Natural killer cell treated with Interleukin-12 subunit alpha and Interleukin-12 subunit beta and Interleukin-15 and Interleukin-18, amount 100 ng/mL, for 72 hours (primary cell): Measurements from ENCODE around the gene ZHX3. TPM values are rescaled to one million over a fixed set of nuclear protein-coding genes. Genes with fewer than 3 reads are reported as not detected.

Experiments
- ATAC-seq, 2 donors: fragments of 150-1000 bp; cut with Tn5 transposase in 1 of 2; sonication (Bioruptor Pico), chemical (Tn5 transposase) in 1 of 2; 2 replicates each; pipeline ENCODE4 v1.10.0; 2021
- DNase-seq: peaks from one replicate; pipeline ENCODE4 v3.0.0; 2022; ENCODE audit warnings: low spot score
- H3K27ac Mint-ChIP-seq, 2 donors: 1 replicate in 1 of 2; 2 replicates in 1 of 2; pipeline ENCODE4 v1.8.0; 2022; ENCODE audit warnings: mixed read lengths in 2 of 2, mild to moderate bottlenecking in 1 of 2, moderate library complexity in 1 of 2
- H3K27me3 Mint-ChIP-seq, 2 donors: 1 replicate in 1 of 2; 2 replicates in 1 of 2; pipeline ENCODE4 v1.8.0; 2022; ENCODE audit warnings: mixed read lengths in 2 of 2
- H3K36me3 Mint-ChIP-seq: one replicate; pipeline ENCODE4 v1.8.0; 2022; ENCODE audit warnings: mixed read lengths
- H3K4me1 Mint-ChIP-seq, 2 donors: 1 replicate in 1 of 2; 2 replicates in 1 of 2; pipeline ENCODE4 v1.8.0; 2022; ENCODE audit warnings: low read depth in 2 of 2, mixed read lengths in 2 of 2, mild to moderate bottlenecking in 1 of 2
- H3K4me3 Mint-ChIP-seq: one replicate; pipeline ENCODE4 v1.8.0; 2022; ENCODE audit warnings: mixed read lengths
- H3K9me3 Mint-ChIP-seq: 2 replicates; pipeline ENCODE4 v1.8.0; 2022; ENCODE audit warnings: mixed read lengths
- total RNA-seq, 2 donors: library from RNA; stranded (reverse); gene quantifications; one replicate each; pipeline ENCODE4 v1.2.3, GENCODE V29; 2022

Gene ZHX3
- total RNA-seq, 2 donors from 2014 or later = 7.6 to 21.6 TPM

DNA sequence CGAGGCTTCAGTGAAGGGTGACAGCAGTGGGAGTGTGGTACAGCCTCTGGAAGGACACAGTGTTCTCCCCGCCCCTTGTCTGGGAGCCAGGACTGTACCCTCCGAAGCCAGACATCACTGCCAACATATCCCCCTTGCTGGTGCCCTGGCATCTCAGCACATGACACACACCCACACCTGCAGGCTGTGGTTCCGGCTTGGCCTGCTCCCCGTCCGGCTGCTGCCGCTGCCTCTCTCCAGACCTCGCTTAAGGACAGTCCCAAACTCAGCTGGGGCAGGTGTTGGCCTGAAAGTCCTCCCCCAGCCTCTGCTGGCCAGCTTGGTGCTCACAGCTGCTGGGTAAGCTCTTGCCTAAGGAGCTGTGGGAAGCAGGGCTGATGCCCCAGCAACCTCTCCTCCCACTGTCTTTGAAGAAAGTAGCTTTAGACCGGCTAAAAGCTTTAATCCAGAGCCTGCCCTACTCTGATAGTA lies 42.0 kb upstream of the ZHX3 start:
- H3K4me1 Mint-ChIP-seq = no peaks in the 10 kb centered on the region
- DNase-seq (no peak), ATAC-seq (no peak)
- no peaks in the 10 kb centered on the region for H3K9me3 Mint-ChIP-seq
- peaks cover 0 to under 1% of the 10 kb centered on the region in 2 donors for H3K27me3 Mint-ChIP-seq
- no peak overlapping the region for H3K4me3 Mint-ChIP-seq
- no peaks in the 10 kb centered on the region for H3K36me3 Mint-ChIP-seq
- no peak overlapping the region for H3K27ac Mint-ChIP-seq

DNA sequence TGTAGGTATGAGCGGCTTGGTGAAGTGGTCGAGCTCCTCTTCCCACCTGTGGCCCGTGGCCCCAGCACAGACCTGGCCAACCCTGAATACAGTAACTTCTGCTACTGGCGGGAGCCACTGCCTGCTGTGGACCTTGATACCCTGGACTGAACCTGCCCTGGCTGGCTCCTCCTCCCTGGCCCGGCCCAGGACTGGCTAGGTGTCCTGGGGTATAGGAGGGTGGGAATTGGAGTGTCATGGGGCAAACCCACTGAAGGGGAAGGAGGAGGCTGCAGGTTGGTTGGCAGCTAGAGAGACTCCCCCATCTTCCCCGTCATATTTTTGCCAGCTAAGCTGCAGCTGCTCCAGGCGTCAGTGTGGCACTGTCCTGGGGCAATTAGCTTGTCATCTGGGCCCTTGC lies 41.2 kb upstream of the ZHX3 start:
- ATAC-seq (no peak), DNase-seq (no peak)
- Mint-ChIP-seq H3K4me1 (no peaks in the 10 kb centered on the region), H3K27ac (no peak overlapping the region), H3K4me3 (no peak overlapping the region), H3K9me3 (no peaks in the 10 kb centered on the region), H3K36me3 (no peaks in the 10 kb centered on the region), H3K27me3 (no peaks in the 10 kb centered on the region)

GRCh38 chr20:41358230-41358629 lies 40.7 kb upstream of the ZHX3 start:
- Mint-ChIP-seq H3K4me3 (no peak overlapping the region), H3K27me3 (no peaks in the 10 kb centered on the region), H3K36me3 (no peaks in the 10 kb centered on the region), H3K9me3 (no peaks in the 10 kb centered on the region), H3K27ac (no peak overlapping the region), H3K4me1 (no peaks in the 10 kb centered on the region)
- DNase-seq = no peak
- ATAC-seq = no peak

DNA sequence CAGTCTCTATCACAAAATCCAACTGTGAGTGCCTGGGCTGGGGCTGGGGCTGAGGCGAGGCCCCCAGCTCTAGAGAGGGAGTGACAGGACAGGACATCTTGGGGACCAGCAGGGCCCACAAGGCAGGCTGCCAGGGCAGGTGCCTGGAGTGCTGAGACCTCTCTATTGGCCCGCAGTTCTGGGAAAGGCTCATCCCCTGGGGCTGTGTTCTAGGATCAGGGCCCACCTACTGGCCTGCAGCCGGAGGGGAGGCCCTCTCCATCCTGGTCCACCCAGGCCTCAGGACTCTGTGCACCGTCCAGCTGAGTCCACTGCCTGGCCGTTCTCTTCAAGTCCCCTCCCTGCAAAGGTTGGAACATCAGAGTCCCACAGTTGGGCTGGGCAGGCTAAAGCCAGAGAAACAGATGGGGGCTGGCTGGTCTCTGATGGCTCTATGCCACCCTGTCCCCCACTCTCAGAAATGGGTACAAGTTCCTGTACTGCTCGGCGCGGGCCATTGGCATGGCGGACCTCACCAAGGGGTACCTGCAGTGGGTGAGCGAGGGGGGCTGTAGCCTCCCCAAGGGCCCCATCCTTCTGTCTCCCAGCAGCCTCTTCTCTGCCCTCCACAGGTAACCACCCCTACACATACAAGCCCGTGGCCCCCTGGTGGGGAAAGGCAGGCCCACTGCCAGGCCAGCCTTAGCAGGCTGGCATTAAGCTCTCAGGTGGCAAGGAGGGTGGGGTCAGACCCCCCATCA lies 40.1 kb upstream of the ZHX3 start:
- no peaks in the 10 kb centered on the region for H3K27me3 Mint-ChIP-seq
- no peak overlapping the region for H3K27ac Mint-ChIP-seq
- no peaks in the 10 kb centered on the region for H3K9me3 Mint-ChIP-seq
- H3K4me3 Mint-ChIP-seq = no peak overlapping the region
- H3K4me1 Mint-ChIP-seq = no peaks in the 10 kb centered on the region
- DNase-seq (peak; percentile 46), ATAC-seq (peak in 1 of 2 donors; percentile 11)
- H3K36me3 Mint-ChIP-seq = no peaks in the 10 kb centered on the region

GRCh38 chr20:41356951-41357350 lies 39.4 kb upstream of the ZHX3 start:
- ATAC-seq (no peak), DNase-seq (no peak)
- Mint-ChIP-seq H3K4me3 (no peak overlapping the region), H3K36me3 (no peaks in the 10 kb centered on the region), H3K9me3 (no peaks in the 10 kb centered on the region), H3K27ac (no peak overlapping the region), H3K4me1 (no peaks in the 10 kb centered on the region), H3K27me3 (no peaks in the 10 kb centered on the region)

- Mint-ChIP-seq H3K27me3 (peaks cover 0 to under 1% of the 10 kb centered on the region in 2 donors), H3K4me1 (no peaks in the 10 kb centered on the region), H3K9me3 (no peaks in the 10 kb centered on the region), H3K27ac (no peak overlapping the region), H3K4me3 (no peak overlapping the region), H3K36me3 (no peaks in the 10 kb centered on the region)
- no peak for DNase-seq
- ATAC-seq = no peak
Observed at GRCh38 chr20:41355598-41356203, 38.2 kb upstream of the ZHX3 start.

- DNase-seq (no peak), ATAC-seq (no peak)
- Mint-ChIP-seq H3K9me3 (no peaks in the 10 kb centered on the region), H3K27me3 (peaks cover 0 to 6% of the 10 kb centered on the region in 2 donors), H3K36me3 (no peaks in the 10 kb centered on the region), H3K4me1 (no peaks in the 10 kb centered on the region), H3K27ac (no peak overlapping the region), H3K4me3 (no peak overlapping the region)
Observed at GRCh38 chr20:41355192-41355591, 37.7 kb upstream of the ZHX3 start.

GRCh38 chr20:41353530-41353929 lies 36.0 kb upstream of the ZHX3 start:
- Mint-ChIP-seq H3K4me1 (no peaks in the 10 kb centered on the region), H3K27ac (no peak overlapping the region), H3K27me3 (peaks cover 0 to 7% of the 10 kb centered on the region in 2 donors), H3K9me3 (no peaks in the 10 kb centered on the region), H3K4me3 (no peak overlapping the region), H3K36me3 (no peaks in the 10 kb centered on the region)
- ATAC-seq = no peak
- no peak for DNase-seq

GRCh38 chr20:41352666-41353065 lies 35.1 kb upstream of the ZHX3 start:
- ATAC-seq (no peak), DNase-seq (no peak)
- Mint-ChIP-seq H3K4me3 (no peak overlapping the region), H3K4me1 (no peaks in the 10 kb centered on the region), H3K36me3 (no peaks in the 10 kb centered on the region), H3K27me3 (peaks cover 0 to 7% of the 10 kb centered on the region in 2 donors), H3K27ac (no peak overlapping the region), H3K9me3 (no peaks in the 10 kb centered on the region)

DNA sequence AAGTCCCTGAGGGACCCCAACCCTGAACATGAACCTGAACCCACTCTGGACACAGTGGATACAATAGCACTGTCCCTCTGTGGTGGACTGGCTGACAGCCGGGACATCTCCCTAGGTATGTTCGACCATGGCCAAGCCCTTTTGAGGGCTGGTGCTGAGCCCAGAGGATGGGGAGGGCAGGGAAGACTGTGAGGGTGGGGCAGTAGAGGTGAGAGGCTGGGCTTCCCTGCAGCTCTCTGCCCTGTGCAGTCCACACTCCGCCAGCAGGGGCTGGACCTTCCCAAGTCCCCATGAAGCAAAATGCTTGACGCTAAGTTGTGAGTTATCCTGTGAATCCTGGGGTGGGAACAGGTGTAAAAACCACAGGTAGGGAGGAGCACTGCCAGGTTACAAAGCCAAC lies 34.6 kb upstream of the ZHX3 start:
- H3K27me3 Mint-ChIP-seq = peaks cover 0 to 7% of the 10 kb centered on the region in 2 donors
- no peaks in the 10 kb centered on the region for H3K36me3 Mint-ChIP-seq
- no peaks in the 10 kb centered on the region for H3K4me1 Mint-ChIP-seq
- DNase-seq = no peak
- no peak for ATAC-seq
- no peaks in the 10 kb centered on the region for H3K9me3 Mint-ChIP-seq
- H3K4me3 Mint-ChIP-seq = no peak overlapping the region
- no peak overlapping the region for H3K27ac Mint-ChIP-seq

DNA sequence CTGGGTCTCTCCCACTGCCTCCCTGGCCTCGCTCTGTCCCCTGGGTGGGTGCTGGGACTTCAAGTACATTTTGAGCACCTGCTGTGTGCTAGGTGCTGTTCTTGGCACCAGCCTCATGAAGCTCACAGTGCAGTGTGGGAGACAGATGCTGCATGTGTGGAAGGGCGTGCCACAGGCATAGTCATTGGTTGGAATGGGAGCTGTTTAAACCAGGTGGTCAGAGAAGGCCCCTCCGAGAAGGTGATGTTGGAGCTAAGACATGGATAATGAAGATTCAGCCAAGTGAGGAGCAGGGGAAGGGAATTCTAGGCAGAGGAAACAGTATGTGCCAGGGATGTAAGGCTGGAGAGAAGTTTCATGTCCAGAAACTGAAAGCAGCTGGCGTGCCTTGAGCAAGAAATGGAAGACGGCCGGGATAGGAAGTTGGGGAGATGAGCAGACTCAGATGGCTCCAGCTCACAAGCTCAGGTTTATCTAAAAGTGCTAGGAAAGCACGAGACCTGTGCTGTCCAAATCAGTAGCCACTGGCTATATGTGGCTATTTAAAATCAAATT lies 33.0 kb upstream of the ZHX3 start:
- no peaks in the 10 kb centered on the region for H3K9me3 Mint-ChIP-seq
- DNase-seq (no peak), ATAC-seq (no peak)
- no peaks in the 10 kb centered on the region for H3K36me3 Mint-ChIP-seq
- H3K27me3 Mint-ChIP-seq = peaks cover 0 to 7% of the 10 kb centered on the region in 2 donors
- H3K4me1 Mint-ChIP-seq = no peaks in the 10 kb centered on the region
- H3K27ac Mint-ChIP-seq = no peak overlapping the region
- no peak overlapping the region for H3K4me3 Mint-ChIP-seq

DNA sequence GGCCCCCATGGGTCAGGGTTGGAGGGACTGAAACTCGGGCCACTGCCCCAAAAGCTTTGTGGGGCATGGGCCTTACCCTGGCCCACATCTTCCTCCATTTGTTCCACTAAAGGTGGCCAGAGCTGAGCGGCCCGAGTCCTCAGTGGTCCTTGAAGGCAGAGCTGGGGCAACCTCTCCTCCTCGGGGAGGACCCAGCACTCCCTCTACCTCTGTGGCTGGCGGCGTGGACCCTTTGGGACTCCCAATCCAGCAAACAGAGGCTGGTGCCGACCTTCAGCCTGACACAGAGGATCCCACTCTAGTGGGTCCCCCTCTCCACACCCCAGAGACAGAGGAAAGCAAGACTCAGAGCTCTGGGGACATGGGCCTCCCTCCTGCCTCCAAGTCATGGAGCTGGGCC lies 32.4 kb upstream of the ZHX3 start:
- Mint-ChIP-seq H3K4me3 (no peak overlapping the region), H3K27ac (no peak overlapping the region), H3K36me3 (no peaks in the 10 kb centered on the region), H3K27me3 (peaks cover 0 to 7% of the 10 kb centered on the region in 2 donors), H3K4me1 (no peaks in the 10 kb centered on the region), H3K9me3 (no peaks in the 10 kb centered on the region)
- no peak for DNase-seq
- no peak for ATAC-seq

- DNase-seq (no peak), ATAC-seq (no peak)
- no peaks in the 10 kb centered on the region for H3K9me3 Mint-ChIP-seq
- H3K4me3 Mint-ChIP-seq = no peak overlapping the region
- H3K27me3 Mint-ChIP-seq = peaks cover 0 to 7% of the 10 kb centered on the region in 2 donors
- no peak overlapping the region for H3K27ac Mint-ChIP-seq
- H3K4me1 Mint-ChIP-seq = no peaks in the 10 kb centered on the region
- H3K36me3 Mint-ChIP-seq = no peaks in the 10 kb centered on the region
Observed at GRCh38 chr20:41349266-41349665, 31.7 kb upstream of the ZHX3 start.

GRCh38 chr20:41348430-41349172 lies 31.1 kb upstream of the ZHX3 start:
- peaks cover 0 to 7% of the 10 kb centered on the region in 2 donors for H3K27me3 Mint-ChIP-seq
- no peaks in the 10 kb centered on the region for H3K9me3 Mint-ChIP-seq
- no peaks in the 10 kb centered on the region for H3K4me1 Mint-ChIP-seq
- DNase-seq (no peak), ATAC-seq (no peak)
- H3K36me3 Mint-ChIP-seq = no peaks in the 10 kb centered on the region
- no peak overlapping the region for H3K27ac Mint-ChIP-seq
- no peak overlapping the region for H3K4me3 Mint-ChIP-seq
